Sigmoid colon (tissue), 7 donors: ENCODE data around the gene TMPRSS11D. TPM values are rescaled to one million over a fixed set of nuclear protein-coding genes. Genes with fewer than 3 reads are reported as not detected.

Source experiments
- DNase-seq: peaks from one replicate; pipeline ENCODE4 v3.0.0-alpha.2; 2019
- H3K27ac ChIP-seq, 4 donors: fragments of 200-600 bp; sonication (generic); one replicate each; pipeline ENCODE4 v1.5.1; 2016 to 2019; ENCODE audit warnings: mild to moderate bottlenecking in 1 of 4
- H3K27me3 ChIP-seq, 3 donors: fragments of 200-600 bp; sonication (generic); one replicate each; pipeline ENCODE4 v1.5.1; 2019; ENCODE audit warnings: mild to moderate bottlenecking in 1 of 3
- H3K36me3 ChIP-seq, 4 donors: fragments of 200-600 bp; sonication (generic); one replicate each; pipeline ENCODE4 v1.5.1; 2016 to 2019
- H3K4me1 ChIP-seq, 4 donors: fragments of 200-600 bp; sonication (generic); one replicate each; pipeline ENCODE4 v1.5.1; 2017 to 2019
- H3K4me3 ChIP-seq, 4 donors: fragments of 200-600 bp; sonication (generic); one replicate each; pipeline ENCODE4 v1.5.1; 2017 to 2019; ENCODE audit warnings: mild to moderate bottlenecking in 2 of 4, moderate library complexity in 1 of 4
- H3K9me3 ChIP-seq, 4 donors: fragments of 200-600 bp in 3 of 4; sonication (generic) in 3 of 4; one replicate each; pipeline versions ENCODE4 v1.5.1 to v1.6.1; 2013 to 2019
- EP300 ChIP-seq, 4 donors: sonication (generic); formaldehyde crosslinking; IDR thresholded peaks; one replicate each; pipeline ENCODE4 v1.6.1; 2017; ENCODE audit warnings: antibody characterized with exemption in 4 of 4
- POLR2A ChIP-seq, 2 donors: fragments of 450-650 bp; IDR thresholded peaks; one replicate each; pipeline ENCODE4 v1.6.1; 2016; ENCODE audit warnings: antibody characterized with exemption in 2 of 2, mild to moderate bottlenecking in 2 of 2, moderate library complexity in 2 of 2
- POLR2AphosphoS5 ChIP-seq, 4 donors: sonication (generic); formaldehyde crosslinking; IDR thresholded peaks; one replicate each; pipeline ENCODE4 v1.6.1; 2017; ENCODE audit warnings: antibody characterized with exemption in 4 of 4
- whole genome bisulfite sequencing, 2 donors: extraction: QIAGEN DNeasy Blood & Tissue Kit; methylation state at CpG; one replicate each; pipeline ENCODE4 v1.1.7; 2013; 5-methylcytosine and 5-hydroxymethylcytosine counted together
- intact Hi-C: fragments of 100-400 bp; cut with DNase I; formaldehyde crosslinking; loops from one replicate; pipeline ENCODE4 v1.15.1; 2023
- polyA plus RNA-seq, 3 donors: library from polyadenylated mRNA; stranded (reverse); fragments of 200-250 nt; gene quantifications; one replicate each; pipeline ENCODE4 v1.2.3, GENCODE V29; 2013
- total RNA-seq, 4 donors: library from RNA; depleted of rRNA; stranded (reverse); fragments of >200 nt; gene quantifications; one replicate each; pipeline ENCODE4 v1.1.0, GENCODE V29; 2016
- TF ChIP-seq, protein P1 (sequence below), 4 experiments: fragments of 450-650 bp in 3 of 4; fragments of 200-600 bp in 1 of 4; IDR thresholded peaks; one replicate each; pipeline ENCODE4 v1.5.1; 2016 to 2019; ENCODE audit warnings: antibody characterized with exemption in 4 of 4, mild to moderate bottlenecking in 3 of 4, moderate library complexity in 2 of 4
- donor health status: healthy with polysubstance abuse.
- donor health status: Bipolar disorder and iron deficiency.
- donor health status: healthy.

The TMPRSS11D gene
- total and polyA plus RNA-seq, 7 donors: 0.07 TPM; not detected in 6

DNA sequence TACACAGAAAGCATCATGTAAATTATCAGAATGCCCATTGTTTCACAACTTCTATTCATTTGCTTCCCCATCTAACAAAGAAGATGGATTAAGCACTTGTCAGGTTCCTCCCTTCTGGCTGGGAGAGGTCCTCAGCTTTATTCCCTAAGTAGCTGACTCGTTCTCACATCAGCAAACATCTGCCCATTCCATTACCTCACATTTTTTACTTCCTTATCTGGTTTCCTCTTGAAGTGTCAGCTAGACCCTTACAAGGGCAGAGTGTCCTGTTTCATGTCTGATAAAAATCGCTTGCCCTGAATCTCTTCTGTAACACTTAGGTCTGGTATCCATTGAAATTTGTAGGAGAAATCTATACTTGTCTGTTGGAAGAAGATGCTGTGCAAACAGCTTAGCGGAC is 44.7 kb upstream of the TMPRSS11D start:
- no peak overlapping the region for H3K27ac ChIP-seq
- H3K27me3 ChIP-seq: no peaks in the 10 kb centered on the region
- WGBS, 2 donors: 23 to 31% methylated on average over 3 of the region's 3 CpGs
- no peaks in the 10 kb centered on the region for H3K36me3 ChIP-seq
- no peak for DNase-seq
- H3K4me3 ChIP-seq: no peak overlapping the region
- H3K4me1 ChIP-seq: no peaks in the 10 kb centered on the region
- no peak for TF ChIP-seq POLR2A (IDR thresholded peaks at IDR 0.05)
- TF ChIP-seq EP300 (IDR thresholded peaks at IDR 0.05): no peak
- TF ChIP-seq, protein P1, sequence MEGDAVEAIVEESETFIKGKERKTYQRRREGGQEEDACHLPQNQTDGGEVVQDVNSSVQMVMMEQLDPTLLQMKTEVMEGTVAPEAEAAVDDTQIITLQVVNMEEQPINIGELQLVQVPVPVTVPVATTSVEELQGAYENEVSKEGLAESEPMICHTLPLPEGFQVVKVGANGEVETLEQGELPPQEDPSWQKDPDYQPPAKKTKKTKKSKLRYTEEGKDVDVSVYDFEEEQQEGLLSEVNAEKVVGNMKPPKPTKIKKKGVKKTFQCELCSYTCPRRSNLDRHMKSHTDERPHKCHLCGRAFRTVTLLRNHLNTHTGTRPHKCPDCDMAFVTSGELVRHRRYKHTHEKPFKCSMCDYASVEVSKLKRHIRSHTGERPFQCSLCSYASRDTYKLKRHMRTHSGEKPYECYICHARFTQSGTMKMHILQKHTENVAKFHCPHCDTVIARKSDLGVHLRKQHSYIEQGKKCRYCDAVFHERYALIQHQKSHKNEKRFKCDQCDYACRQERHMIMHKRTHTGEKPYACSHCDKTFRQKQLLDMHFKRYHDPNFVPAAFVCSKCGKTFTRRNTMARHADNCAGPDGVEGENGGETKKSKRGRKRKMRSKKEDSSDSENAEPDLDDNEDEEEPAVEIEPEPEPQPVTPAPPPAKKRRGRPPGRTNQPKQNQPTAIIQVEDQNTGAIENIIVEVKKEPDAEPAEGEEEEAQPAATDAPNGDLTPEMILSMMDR (IDR thresholded peaks at IDR 0.05): no peak
- TF ChIP-seq POLR2AphosphoS5 (IDR thresholded peaks at IDR 0.05): no peak
- H3K9me3 ChIP-seq: no peaks in the 10 kb centered on the region
- intact Hi-C loops: no loop called here

DNA sequence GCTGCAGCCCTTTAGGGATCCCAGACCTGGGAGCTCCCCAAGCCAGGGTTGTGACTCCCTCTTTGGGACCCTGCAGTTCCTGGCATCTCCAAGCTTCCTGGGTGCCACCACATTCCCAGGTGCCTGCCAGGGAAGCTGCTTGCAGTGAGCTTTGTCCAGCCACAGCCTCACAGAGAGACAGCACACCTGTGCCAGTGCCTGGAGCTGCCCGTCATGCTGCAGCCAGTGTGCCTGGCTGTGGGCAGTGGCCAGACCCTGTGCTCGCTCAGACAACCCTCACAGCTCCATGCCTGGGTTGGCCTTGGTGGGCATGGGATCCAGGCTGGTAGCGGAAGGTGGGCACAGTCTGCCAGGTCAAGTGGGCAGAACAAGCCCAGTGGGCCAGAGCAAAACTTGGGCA is 43.4 kb upstream of the TMPRSS11D start:
- no peak overlapping the region for H3K27ac ChIP-seq
- no peaks in the 10 kb centered on the region for H3K9me3 ChIP-seq
- intact Hi-C loops: no loop called here
- no peaks in the 10 kb centered on the region for H3K36me3 ChIP-seq
- WGBS, 2 donors: 90 to 95% methylated on average over 3 of the region's 3 CpGs
- TF ChIP-seq EP300 (IDR thresholded peaks at IDR 0.05) (no peak), POLR2A (IDR thresholded peaks at IDR 0.05) (no peak), POLR2AphosphoS5 (IDR thresholded peaks at IDR 0.05) (no peak)
- TF ChIP-seq, protein P1 (IDR thresholded peaks at IDR 0.05): no peak
- no peaks in the 10 kb centered on the region for H3K4me1 ChIP-seq
- no peaks in the 10 kb centered on the region for H3K27me3 ChIP-seq
- no peak for DNase-seq
- no peak overlapping the region for H3K4me3 ChIP-seq

DNA sequence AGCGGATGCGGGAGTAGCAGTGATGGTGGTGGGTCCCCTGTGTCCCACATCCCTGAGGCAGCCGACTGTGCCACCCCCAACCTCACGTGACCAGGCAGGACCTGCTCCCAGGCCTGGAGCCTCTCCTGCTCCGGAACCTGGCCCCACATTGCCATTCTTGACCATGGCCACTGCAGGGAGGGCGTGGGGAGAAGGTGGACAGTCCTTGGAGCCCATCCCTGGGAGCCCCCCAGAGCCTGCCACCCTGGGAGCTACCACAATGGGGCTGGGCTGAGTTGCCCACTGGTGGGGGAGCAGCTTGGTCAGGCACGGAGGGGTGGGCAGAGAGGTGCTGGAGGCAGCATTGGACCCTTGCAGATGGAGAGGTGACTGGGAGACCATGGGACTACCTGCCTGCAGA is 42.7 kb upstream of the TMPRSS11D start:
- H3K27ac ChIP-seq: no peak overlapping the region

DNA sequence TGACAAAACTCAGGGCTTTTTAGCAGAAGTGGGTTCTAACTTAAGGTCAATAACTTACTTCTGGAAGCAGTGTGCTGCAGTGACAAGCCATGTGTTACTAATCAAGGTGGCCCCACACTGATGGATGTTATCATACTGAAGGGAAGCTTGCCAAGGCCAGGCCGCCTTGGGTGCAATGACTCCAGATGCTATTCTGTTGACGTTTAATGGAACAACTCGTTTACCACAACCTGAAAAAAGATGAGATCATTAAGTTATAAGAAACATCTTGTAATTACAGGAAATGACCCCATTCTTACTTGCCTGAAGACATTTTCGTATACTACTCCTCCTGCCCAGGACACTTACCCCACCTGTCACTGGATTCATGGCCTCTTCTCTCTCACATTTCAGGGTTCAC is 38.9 kb upstream of the TMPRSS11D start:
- 55 to 75% methylated on average over 4 of the region's 4 CpGs for WGBS, 2 donors
- DNase-seq: no peak
- Histone ChIP-seq H3K36me3 (no peaks in the 10 kb centered on the region), H3K4me1 (no peaks in the 10 kb centered on the region), H3K9me3 (no peaks in the 10 kb centered on the region), H3K27me3 (no peaks in the 10 kb centered on the region), H3K27ac (no peak overlapping the region), H3K4me3 (no peak overlapping the region)
- TF ChIP-seq EP300 (IDR thresholded peaks at IDR 0.05): no peak
- TF ChIP-seq POLR2A (IDR thresholded peaks at IDR 0.05): no peak
- TF ChIP-seq, protein P1 (IDR thresholded peaks at IDR 0.05): no peak
- TF ChIP-seq POLR2AphosphoS5 (IDR thresholded peaks at IDR 0.05): no peak
- intact Hi-C loops: no loop called here

More for the DNA sequence above, 42.7 kb upstream of the TMPRSS11D start:
- no peaks in the 10 kb centered on the region for H3K9me3 ChIP-seq
- no peak overlapping the region for H3K4me3 ChIP-seq
- DNase-seq: no peak
- 83 to 92% methylated on average over 7 of the region's 7 CpGs for WGBS, 2 donors
- TF ChIP-seq, protein P1 (IDR thresholded peaks at IDR 0.05): no peak
- H3K36me3 ChIP-seq: no peaks in the 10 kb centered on the region
- H3K27me3 ChIP-seq: no peaks in the 10 kb centered on the region
- H3K4me1 ChIP-seq: no peaks in the 10 kb centered on the region
- intact Hi-C loops: no loop called here

DNA sequence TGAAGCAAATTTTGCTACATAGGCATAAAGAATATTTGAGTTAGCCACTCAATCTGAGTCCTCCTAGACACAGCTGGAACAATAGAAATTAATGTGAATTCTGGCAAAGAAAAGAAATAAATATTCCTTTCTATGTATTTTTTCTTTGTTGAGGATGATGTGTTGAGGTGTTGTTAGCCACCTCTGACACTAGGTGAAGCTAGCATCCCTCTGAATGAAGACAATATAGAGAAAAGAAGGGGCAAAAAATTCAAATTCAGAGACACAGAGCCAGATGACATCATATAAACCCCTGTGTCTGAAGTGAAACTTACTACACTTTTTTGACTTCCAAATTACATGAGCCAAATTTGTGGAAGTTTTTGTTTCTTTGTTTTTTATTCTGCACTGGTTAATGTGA is 34.6 kb upstream of the TMPRSS11D start:
- H3K27me3 ChIP-seq: no peaks in the 10 kb centered on the region
- intact Hi-C loops: no loop called here
- DNase-seq: no peak
- no peaks in the 10 kb centered on the region for H3K4me1 ChIP-seq
- TF ChIP-seq POLR2A (IDR thresholded peaks at IDR 0.05) (no peak), POLR2AphosphoS5 (IDR thresholded peaks at IDR 0.05) (no peak)
- TF ChIP-seq, protein P1 (IDR thresholded peaks at IDR 0.05): no peak
- no peaks in the 10 kb centered on the region for H3K9me3 ChIP-seq
- H3K27ac ChIP-seq: no peak overlapping the region
- no peaks in the 10 kb centered on the region for H3K36me3 ChIP-seq
- H3K4me3 ChIP-seq: no peak overlapping the region
